ENCODE measurements around the gene GLYR1. TPM values are rescaled to one million over a fixed set of nuclear protein-coding genes. Genes with fewer than 3 reads are reported as not detected.

GLYR1 gene
- total and polyA plus RNA-seq, 10 of the 15 experiments (the other 5 are each of a cell fraction or from before 2014, with no cell fraction given), result 7.3 to 90.2 (median 57.2) TPM

GRCh38 chr16:4753227-4753626 lies 93.9 kb downstream of the GLYR1 start (continued):
- TF ChIP-seq HSF1 (IDR thresholded peaks at IDR 0.05; ENCODE audit: low read depth, low read length) (no peak), TCF7 (IDR thresholded peaks at IDR 0.05; ENCODE audit: borderline replicate concordance) (no peak)

Small RNAs within 50 kb of the gene (small RNA-seq; reads per million reads assigned to genes)
- not detected for gene RF00017

Other genes starting within 250 kb of the GLYR1 start
Only the 7 nearest of the 15 such genes appear.
- gene ZNF500, start 80.1 kb downstream of the GLYR1 start, total RNA-seq (2014; rRNA removed), result 6.2 and 7.1 TPM in 2 replicates
- gene ZNF500, start 80.1 kb downstream of the GLYR1 start, total RNA-seq (2014; rRNA removed; fragmentation: Illumina TruSeq; extraction: Trizol), result 3.5 and 4.2 TPM in 2 replicates
- 9.5 and 13.1 TPM in 2 replicates for gene ZNF500, start 80.1 kb downstream of the GLYR1 start, total RNA-seq (2021)
- 2.5 and 4.9 TPM in 2 replicates for gene ZNF500, start 80.1 kb downstream of the GLYR1 start, polyA plus RNA-seq (2011; rRNA removed)
- gene ZNF500, start 80.1 kb downstream of the GLYR1 start, polyA plus RNA-seq (2014; fragmentation: Illumina TruSeq; extraction: Trizol), result 1.3 and 3.2 TPM in 2 replicates
- gene ZNF500, start 80.1 kb downstream of the GLYR1 start, polyA plus RNA-seq (2014; fragmentation: Nextera tagmentation; extraction: Ambion mirVana), result 1 to 10 TPM in 1 of 2 experiments, under 1 TPM in 1; 0.99 to 1.0 TPM
- gene ZNF500, start 80.1 kb downstream of the GLYR1 start, polyA plus RNA-seq (2014; rRNA removed), result 6.4 and 8.2 TPM in 2 replicates
- 1 to 10 TPM; 6.7 to 7.7 TPM for gene ZNF500, start 80.1 kb downstream of the GLYR1 start, polyA plus RNA-seq (2016; fragmentation: Nextera tagmentation; extraction: Ambion mirVana)
- not detected in 2 replicates for gene SEPTIN12, start 58.9 kb downstream of the GLYR1 start, total RNA-seq (2014; rRNA removed)
- gene SEPTIN12, start 58.9 kb downstream of the GLYR1 start, total RNA-seq (2014; rRNA removed; fragmentation: Illumina TruSeq; extraction: Trizol), result not detected in 2 replicates
- gene SEPTIN12, start 58.9 kb downstream of the GLYR1 start, total RNA-seq (2021), result not detected in 2 replicates
- gene SEPTIN12, start 58.9 kb downstream of the GLYR1 start, polyA plus RNA-seq (2011; rRNA removed), result not detected in 2 replicates
- not detected in 2 replicates for gene SEPTIN12, start 58.9 kb downstream of the GLYR1 start, polyA plus RNA-seq (2014; fragmentation: Illumina TruSeq; extraction: Trizol)
- gene SEPTIN12, start 58.9 kb downstream of the GLYR1 start, polyA plus RNA-seq (2014; fragmentation: Nextera tagmentation; extraction: Ambion mirVana), result not detected
- not detected in 2 replicates for gene SEPTIN12, start 58.9 kb downstream of the GLYR1 start, polyA plus RNA-seq (2014; rRNA removed)
- gene SEPTIN12, start 58.9 kb downstream of the GLYR1 start, polyA plus RNA-seq (2016; fragmentation: Nextera tagmentation; extraction: Ambion mirVana), result not detected
- not detected in 2 replicates for gene SMIM22, start 51.9 kb downstream of the GLYR1 start, total RNA-seq (2014; rRNA removed)
- not detected in 2 replicates for gene SMIM22, start 51.9 kb downstream of the GLYR1 start, total RNA-seq (2014; rRNA removed; fragmentation: Illumina TruSeq; extraction: Trizol)
- 0.61 TPM in 1 of 2 replicates, not detected in the other for gene SMIM22, start 51.9 kb downstream of the GLYR1 start, total RNA-seq (2021)
- 0.26 and 0.83 TPM in 2 replicates for gene SMIM22, start 51.9 kb downstream of the GLYR1 start, polyA plus RNA-seq (2011; rRNA removed)
- gene SMIM22, start 51.9 kb downstream of the GLYR1 start, polyA plus RNA-seq (2014; fragmentation: Illumina TruSeq; extraction: Trizol), result not detected in 2 replicates
- gene SMIM22, start 51.9 kb downstream of the GLYR1 start, polyA plus RNA-seq (2014; fragmentation: Nextera tagmentation; extraction: Ambion mirVana), result not detected
- gene SMIM22, start 51.9 kb downstream of the GLYR1 start, polyA plus RNA-seq (2014; rRNA removed), result not detected in 2 replicates
- gene SMIM22, start 51.9 kb downstream of the GLYR1 start, polyA plus RNA-seq (2016; fragmentation: Nextera tagmentation; extraction: Ambion mirVana), result not detected
- gene ROGDI, start 44.7 kb downstream of the GLYR1 start, total RNA-seq (2014; rRNA removed), result 11.6 and 15.9 TPM in 2 replicates
- 7.9 and 8.0 TPM in 2 replicates for gene ROGDI, start 44.7 kb downstream of the GLYR1 start, total RNA-seq (2014; rRNA removed; fragmentation: Illumina TruSeq; extraction: Trizol)
- gene ROGDI, start 44.7 kb downstream of the GLYR1 start, total RNA-seq (2021), result 13.7 and 14.7 TPM in 2 replicates
- gene ROGDI, start 44.7 kb downstream of the GLYR1 start, polyA plus RNA-seq (2011; rRNA removed), result 8.5 and 12.9 TPM in 2 replicates
- 1.9 and 7.6 TPM in 2 replicates for gene ROGDI, start 44.7 kb downstream of the GLYR1 start, polyA plus RNA-seq (2014; fragmentation: Illumina TruSeq; extraction: Trizol)
- gene ROGDI, start 44.7 kb downstream of the GLYR1 start, polyA plus RNA-seq (2014; fragmentation: Nextera tagmentation; extraction: Ambion mirVana), result 1 to 10 TPM in 1 of 2 experiments, under 1 TPM in 1; 0.40 to 2.2 TPM
- gene ROGDI, start 44.7 kb downstream of the GLYR1 start, polyA plus RNA-seq (2014; rRNA removed), result 21.3 and 22.8 TPM in 2 replicates
- 10 to 100 TPM; 23.1 to 23.5 TPM for gene ROGDI, start 44.7 kb downstream of the GLYR1 start, polyA plus RNA-seq (2016; fragmentation: Nextera tagmentation; extraction: Ambion mirVana)
- 12.4 and 14.2 TPM in 2 replicates for gene UBN1, start 193 bp upstream of the GLYR1 start, total RNA-seq (2014; rRNA removed)
- 11.8 and 13.6 TPM in 2 replicates for gene UBN1, start 193 bp upstream of the GLYR1 start, total RNA-seq (2014; rRNA removed; fragmentation: Illumina TruSeq; extraction: Trizol)
- gene UBN1, start 193 bp upstream of the GLYR1 start, total RNA-seq (2021), result 28.0 and 32.5 TPM in 2 replicates
- 7.8 and 10.5 TPM in 2 replicates for gene UBN1, start 193 bp upstream of the GLYR1 start, polyA plus RNA-seq (2011; rRNA removed)
- gene UBN1, start 193 bp upstream of the GLYR1 start, polyA plus RNA-seq (2014; fragmentation: Illumina TruSeq; extraction: Trizol), result 17.5 and 23.2 TPM in 2 replicates
- 1 to 10 TPM; 2.1 to 2.2 TPM for gene UBN1, start 193 bp upstream of the GLYR1 start, polyA plus RNA-seq (2014; fragmentation: Nextera tagmentation; extraction: Ambion mirVana)
- gene UBN1, start 193 bp upstream of the GLYR1 start, polyA plus RNA-seq (2014; rRNA removed), result 16.8 and 18.8 TPM in 2 replicates
- gene UBN1, start 193 bp upstream of the GLYR1 start, polyA plus RNA-seq (2016; fragmentation: Nextera tagmentation; extraction: Ambion mirVana), result 10 to 100 TPM; 12.6 to 14.6 TPM
- 0.05 and 0.06 TPM in 2 replicates for gene PPL, start 89.9 kb upstream of the GLYR1 start, total RNA-seq (2014; rRNA removed)
- 0.04 TPM in 1 of 2 replicates, not detected in the other for gene PPL, start 89.9 kb upstream of the GLYR1 start, total RNA-seq (2014; rRNA removed; fragmentation: Illumina TruSeq; extraction: Trizol)
- 0.11 and 0.18 TPM in 2 replicates for gene PPL, start 89.9 kb upstream of the GLYR1 start, total RNA-seq (2021)
- gene PPL, start 89.9 kb upstream of the GLYR1 start, polyA plus RNA-seq (2011; rRNA removed), result 0.04 TPM in 1 of 2 replicates, not detected in the other
- gene PPL, start 89.9 kb upstream of the GLYR1 start, polyA plus RNA-seq (2014; fragmentation: Illumina TruSeq; extraction: Trizol), result 0.03 TPM in 1 of 2 replicates, not detected in the other
- not detected for gene PPL, start 89.9 kb upstream of the GLYR1 start, polyA plus RNA-seq (2014; fragmentation: Nextera tagmentation; extraction: Ambion mirVana)
- 0.03 and 0.04 TPM in 2 replicates for gene PPL, start 89.9 kb upstream of the GLYR1 start, polyA plus RNA-seq (2014; rRNA removed)
- gene PPL, start 89.9 kb upstream of the GLYR1 start, polyA plus RNA-seq (2016; fragmentation: Nextera tagmentation; extraction: Ambion mirVana), result under 1 TPM; 0.19 to 0.47 TPM
- not detected in 2 replicates for gene SEC14L5, start 111.0 kb upstream of the GLYR1 start, total RNA-seq (2014; rRNA removed)
- not detected in 2 replicates for gene SEC14L5, start 111.0 kb upstream of the GLYR1 start, total RNA-seq (2014; rRNA removed; fragmentation: Illumina TruSeq; extraction: Trizol)
- not detected in 2 replicates for gene SEC14L5, start 111.0 kb upstream of the GLYR1 start, total RNA-seq (2021)
- not detected in 2 replicates for gene SEC14L5, start 111.0 kb upstream of the GLYR1 start, polyA plus RNA-seq (2011; rRNA removed)
- 0.01 TPM in 1 of 2 replicates, not detected in the other for gene SEC14L5, start 111.0 kb upstream of the GLYR1 start, polyA plus RNA-seq (2014; fragmentation: Illumina TruSeq; extraction: Trizol)
- not detected for gene SEC14L5, start 111.0 kb upstream of the GLYR1 start, polyA plus RNA-seq (2014; fragmentation: Nextera tagmentation; extraction: Ambion mirVana)
- not detected in 2 replicates for gene SEC14L5, start 111.0 kb upstream of the GLYR1 start, polyA plus RNA-seq (2014; rRNA removed)
- not detected for gene SEC14L5, start 111.0 kb upstream of the GLYR1 start, polyA plus RNA-seq (2016; fragmentation: Nextera tagmentation; extraction: Ambion mirVana)